Ascending aorta (tissue), 2 donors: ENCODE data around the gene SELENOF. TPM values are rescaled to one million over a fixed set of nuclear protein-coding genes. Genes with fewer than 3 reads are reported as not detected.

Experiments
- DNase-seq, 2 donors: peaks; one replicate each; pipeline ENCODE4 v3.0.0-alpha.2; 2019; ENCODE audit warnings: low spot score in 2 of 2
- H3K27ac ChIP-seq, 2 donors: fragments of 200-600 bp; sonication (generic); one replicate each; pipeline ENCODE4 v1.5.1; 2016 to 2017; ENCODE audit warnings: mild to moderate bottlenecking in 1 of 2
- H3K27me3 ChIP-seq: fragments of 200-600 bp; sonication (generic); one replicate; pipeline ENCODE4 v1.5.1; 2017
- H3K36me3 ChIP-seq, 2 donors: fragments of 200-600 bp; sonication (generic); one replicate each; pipeline ENCODE4 v1.5.1; 2016
- H3K4me1 ChIP-seq, 2 donors: fragments of 200-600 bp; sonication (generic); one replicate each; pipeline ENCODE4 v1.5.1; 2016 to 2017; ENCODE audit warnings: mild to moderate bottlenecking in 1 of 2
- H3K4me3 ChIP-seq, 2 donors: fragments of 200-600 bp; sonication (generic); one replicate each; pipeline ENCODE4 v1.5.1; 2016 to 2017; ENCODE audit warnings: mild to moderate bottlenecking in 1 of 2
- H3K9me3 ChIP-seq, 2 donors: fragments of 200-600 bp; sonication (generic); one replicate each; pipeline ENCODE4 v1.5.1; 2016
- intact Hi-C: fragments of 100-400 bp; cut with DNase I; formaldehyde crosslinking; loops from one replicate; pipeline ENCODE4 v1.15.1; 2023
- total RNA-seq: library from RNA; depleted of rRNA; stranded (reverse); fragments of >200 nt; gene quantifications from one replicate; pipeline ENCODE4 v1.1.0, GENCODE V29; 2016
- TF ChIP-seq, protein P1 (sequence below), 3 experiments: fragments of 200-600 bp in 2 of 3; fragments of 450-650 bp in 1 of 3; sonication (generic) in 2 of 3; IDR thresholded peaks; one replicate each; pipeline ENCODE4 v1.5.1; 2016 to 2019; ENCODE audit warnings: antibody characterized with exemption in 3 of 3, mild to moderate bottlenecking in 1 of 3, moderate library complexity in 1 of 3

SELENOF gene
- total RNA-seq, 1 donor from 2014 or later: 124 TPM

DNA sequence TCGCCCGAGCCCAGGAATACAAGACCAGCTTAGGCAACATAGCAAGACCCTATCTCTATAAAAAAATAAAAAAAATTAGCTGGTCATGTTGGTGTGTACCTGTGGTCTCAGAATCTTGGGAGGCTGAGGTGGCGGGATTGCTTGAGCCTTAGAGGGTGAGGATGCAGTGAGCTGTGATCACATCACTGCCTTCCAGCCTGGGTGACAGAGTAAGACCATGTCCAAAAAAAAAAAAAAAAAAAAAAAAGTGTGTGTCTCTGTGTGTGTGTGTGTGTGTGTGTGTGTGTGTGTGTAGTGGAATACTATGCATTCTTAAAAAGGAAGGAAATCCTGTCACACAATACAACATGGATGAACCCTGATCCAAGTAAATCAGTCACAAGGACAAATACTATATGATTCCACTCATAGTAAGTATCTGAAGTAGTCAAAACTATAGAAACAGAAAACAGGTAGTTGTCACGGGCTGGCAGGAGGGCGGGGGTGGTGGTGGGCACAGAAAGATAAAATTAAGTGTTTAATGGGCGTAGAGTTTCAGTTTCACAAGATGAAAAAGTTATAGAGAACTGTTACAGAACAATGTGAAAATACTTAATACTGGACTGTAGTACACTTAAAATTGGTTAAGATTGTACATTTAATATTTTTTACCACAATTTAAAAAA is 47.8 kb downstream of the SELENOF start:
- intact Hi-C loops: no loop called here
- Histone ChIP-seq H3K27me3 (no peaks in the 10 kb centered on the region), H3K36me3 (peaks cover 0 to 3% of the 10 kb centered on the region in 2 donors), H3K4me3 (no peak overlapping the region), H3K9me3 (no peaks in the 10 kb centered on the region), H3K27ac (no peak overlapping the region), H3K4me1 (no peaks in the 10 kb centered on the region)
- no peak for DNase-seq
- TF ChIP-seq, protein P1, sequence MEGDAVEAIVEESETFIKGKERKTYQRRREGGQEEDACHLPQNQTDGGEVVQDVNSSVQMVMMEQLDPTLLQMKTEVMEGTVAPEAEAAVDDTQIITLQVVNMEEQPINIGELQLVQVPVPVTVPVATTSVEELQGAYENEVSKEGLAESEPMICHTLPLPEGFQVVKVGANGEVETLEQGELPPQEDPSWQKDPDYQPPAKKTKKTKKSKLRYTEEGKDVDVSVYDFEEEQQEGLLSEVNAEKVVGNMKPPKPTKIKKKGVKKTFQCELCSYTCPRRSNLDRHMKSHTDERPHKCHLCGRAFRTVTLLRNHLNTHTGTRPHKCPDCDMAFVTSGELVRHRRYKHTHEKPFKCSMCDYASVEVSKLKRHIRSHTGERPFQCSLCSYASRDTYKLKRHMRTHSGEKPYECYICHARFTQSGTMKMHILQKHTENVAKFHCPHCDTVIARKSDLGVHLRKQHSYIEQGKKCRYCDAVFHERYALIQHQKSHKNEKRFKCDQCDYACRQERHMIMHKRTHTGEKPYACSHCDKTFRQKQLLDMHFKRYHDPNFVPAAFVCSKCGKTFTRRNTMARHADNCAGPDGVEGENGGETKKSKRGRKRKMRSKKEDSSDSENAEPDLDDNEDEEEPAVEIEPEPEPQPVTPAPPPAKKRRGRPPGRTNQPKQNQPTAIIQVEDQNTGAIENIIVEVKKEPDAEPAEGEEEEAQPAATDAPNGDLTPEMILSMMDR (IDR thresholded peaks at IDR 0.05): no peak

DNA sequence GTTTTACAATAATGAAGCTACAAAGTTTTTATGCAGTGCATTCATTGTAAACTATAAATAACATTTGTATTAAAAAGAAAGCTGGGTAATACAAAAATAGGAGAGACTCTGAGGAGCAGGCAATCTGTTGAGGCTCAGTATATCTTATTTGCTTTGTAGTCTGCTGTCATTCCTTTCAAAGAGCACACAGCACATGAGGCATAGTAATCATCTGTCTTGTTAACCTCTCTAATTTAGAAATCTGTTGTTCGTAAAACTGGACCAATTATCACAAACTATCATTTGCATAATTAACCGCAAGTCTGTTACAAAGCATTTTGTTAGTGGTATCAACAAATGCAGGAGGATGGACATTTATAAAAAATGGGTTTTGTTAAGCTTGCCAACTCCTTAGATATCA is 51.0 kb downstream of the SELENOF start:
- no peaks in the 10 kb centered on the region for H3K27me3 ChIP-seq
- TF ChIP-seq, protein P1 (IDR thresholded peaks at IDR 0.05): no peak
- no peak overlapping the region for H3K4me3 ChIP-seq
- peaks cover 0 to 3% of the 10 kb centered on the region in 2 donors for H3K36me3 ChIP-seq
- H3K27ac ChIP-seq: no peak overlapping the region
- DNase-seq: no peak
- intact Hi-C loops: no loop called here
- H3K4me1 ChIP-seq: no peaks in the 10 kb centered on the region
- H3K9me3 ChIP-seq: no peaks in the 10 kb centered on the region

DNA sequence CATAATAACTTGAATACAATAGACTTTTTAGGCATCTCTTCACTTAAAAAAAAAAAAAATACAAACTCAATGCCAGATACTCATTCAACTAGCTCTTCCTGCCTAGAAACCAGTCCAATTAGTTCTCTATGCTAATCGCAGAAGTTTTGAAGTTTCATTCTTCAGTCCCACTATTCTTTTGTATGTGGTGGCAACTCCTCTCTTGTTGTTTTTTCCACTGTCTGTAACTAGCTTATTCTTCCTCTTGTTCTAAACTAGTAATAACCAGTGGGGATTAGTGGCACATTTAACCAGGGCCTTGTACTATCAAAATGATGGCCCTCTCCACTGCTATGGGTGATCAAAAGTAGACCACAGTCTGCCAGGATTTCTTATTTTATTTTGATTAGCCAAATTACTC is 52.5 kb downstream of the SELENOF start:
- Histone ChIP-seq H3K4me1 (no peaks in the 10 kb centered on the region), H3K36me3 (peaks cover 0 to 3% of the 10 kb centered on the region in 2 donors), H3K9me3 (no peaks in the 10 kb centered on the region), H3K4me3 (no peak overlapping the region), H3K27me3 (no peaks in the 10 kb centered on the region), H3K27ac (no peak overlapping the region)
- no peak for DNase-seq
- intact Hi-C loops: no loop called here
- TF ChIP-seq, protein P1 (IDR thresholded peaks at IDR 0.05): no peak

DNA sequence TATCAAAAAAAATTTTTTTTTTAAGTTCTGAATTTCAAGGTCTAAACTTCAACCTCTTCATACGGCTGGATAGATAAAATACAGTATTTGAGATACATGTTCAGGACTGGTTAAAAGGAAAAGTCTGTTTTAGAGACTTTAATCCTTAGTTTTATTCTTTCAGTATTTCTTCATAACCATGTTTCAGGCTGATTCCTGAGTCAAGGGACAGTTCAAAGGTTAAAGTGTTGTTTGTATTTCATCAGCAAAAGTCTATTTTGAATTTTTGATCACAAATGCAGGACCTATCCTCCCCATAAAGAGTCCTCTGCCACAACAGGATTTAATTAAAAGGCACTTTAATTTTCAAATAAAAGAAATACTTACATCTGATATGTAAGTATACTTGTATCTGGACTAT is 53.5 kb downstream of the SELENOF start:
- Histone ChIP-seq H3K4me3 (no peak overlapping the region), H3K9me3 (no peaks in the 10 kb centered on the region), H3K36me3 (peaks cover 0 to 3% of the 10 kb centered on the region in 2 donors), H3K27me3 (no peaks in the 10 kb centered on the region), H3K4me1 (no peaks in the 10 kb centered on the region), H3K27ac (no peak overlapping the region)
- TF ChIP-seq, protein P1 (IDR thresholded peaks at IDR 0.05): no peak
- no peak for DNase-seq
- intact Hi-C loops: no loop called here

DNA sequence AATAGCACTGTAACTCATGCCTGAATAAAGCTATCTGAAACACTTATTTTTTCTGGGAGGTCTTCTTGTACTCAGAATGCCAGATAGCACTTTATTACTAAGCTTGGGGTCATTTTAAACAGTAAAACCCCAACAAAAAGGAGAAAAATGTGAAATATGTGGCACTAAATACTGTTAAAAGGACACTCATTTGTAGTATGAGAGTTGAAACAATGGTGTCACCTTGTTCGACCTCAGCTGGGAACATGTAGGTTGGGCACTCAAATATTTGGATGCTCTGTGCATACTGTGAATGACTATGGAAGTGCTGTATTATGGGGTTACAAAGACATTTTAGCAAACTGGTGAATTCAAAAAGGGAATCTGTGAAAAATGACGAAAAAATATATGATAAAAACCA is 53.9 kb downstream of the SELENOF start:
- H3K36me3 ChIP-seq: peaks cover 0 to 3% of the 10 kb centered on the region in 2 donors
- no peaks in the 10 kb centered on the region for H3K9me3 ChIP-seq
- no peaks in the 10 kb centered on the region for H3K4me1 ChIP-seq
- H3K27me3 ChIP-seq: no peaks in the 10 kb centered on the region
- no peak overlapping the region for H3K4me3 ChIP-seq
- intact Hi-C loops: no loop called here
- TF ChIP-seq, protein P1 (IDR thresholded peaks at IDR 0.05): no peak
- DNase-seq: no peak
- H3K27ac ChIP-seq: no peak overlapping the region
